Karpas-422 (cell line): ENCODE results near the gene TUBB. TPM values are rescaled to one million over a fixed set of nuclear protein-coding genes. Genes with fewer than 3 reads are reported as not detected.
"Not testable (repeated sequence)": the region's sequence is repeated elsewhere in the genome, so short reads cannot be mapped to it uniquely, and the experiment has no call there.

Experiments
- DNase-seq: peaks from one replicate; pipeline ENCODE4 v3.0.0-alpha.2; 2015
- H2AFZ ChIP-seq: fragments of 200-600 bp; sonication (generic); 2 replicates; pipeline ENCODE4 v1.6.1; 2014; ENCODE audit warnings: antibody characterized with exemption, low read length, mixed read lengths
- H3K27ac ChIP-seq: fragments of 200-600 bp; sonication (generic); 2 replicates; pipeline ENCODE4 v1.5.1; 2014; ENCODE audit warnings: mild to moderate bottlenecking, low read length, moderate library complexity
- H3K27me3 ChIP-seq: fragments of 200-600 bp; sonication (generic); 2 replicates; pipeline ENCODE4 v1.6.1; 2014; ENCODE audit warnings: low read length, mixed read lengths
- H3K36me3 ChIP-seq: fragments of 200-600 bp; sonication (generic); 2 replicates; pipeline ENCODE4 v1.6.1; 2014; ENCODE audit warnings: low read length, mixed read lengths; ENCODE audit not compliant: insufficient read depth
- H3K4me1 ChIP-seq: fragments of 200-600 bp; sonication (generic); 2 replicates; pipeline ENCODE4 v1.6.1; 2014; ENCODE audit warnings: mild to moderate bottlenecking, low read length, mixed read lengths
- H3K4me2 ChIP-seq: fragments of 200-600 bp; sonication (generic); 2 replicates; pipeline ENCODE4 v1.6.1; 2014; ENCODE audit warnings: low read length, low read depth, mild to moderate bottlenecking; ENCODE audit not compliant: poor library complexity, severe bottlenecking
- H3K4me3 ChIP-seq: fragments of 200-600 bp; sonication (generic); 2 replicates; pipeline ENCODE4 v1.5.1; 2014; ENCODE audit warnings: mild to moderate bottlenecking, antibody characterized with exemption, low read length, mixed read lengths
- H3K79me2 ChIP-seq: fragments of 200-600 bp; sonication (generic); 2 replicates; pipeline ENCODE4 v1.6.1; 2014; ENCODE audit warnings: mild to moderate bottlenecking, low read length, mixed read lengths
- H3K9ac ChIP-seq: fragments of 200-600 bp; sonication (generic); 2 replicates; pipeline ENCODE4 v1.6.0; 2014; ENCODE audit warnings: low read length
- H3K9me2 ChIP-seq: fragments of 200-600 bp; sonication (generic), shearing (Covaris generic); replicated peaks from 2 replicates; pipeline ENCODE4 v1.6.0; 2014; ENCODE audit warnings: mild to moderate bottlenecking, low read length, moderate library complexity; ENCODE audit not compliant: insufficient read depth
- H3K9me3 ChIP-seq: fragments of 300-700, 200-600 bp; sonication (generic); 2 replicates; pipeline ENCODE4 v1.6.1; 2014; ENCODE audit warnings: low read length, mixed read lengths
- H4K20me1 ChIP-seq: fragments of 200-600 bp; sonication (generic); 2 replicates; pipeline ENCODE4 v1.6.1; 2014; ENCODE audit warnings: mild to moderate bottlenecking, antibody characterized with exemption, low read length, low read depth; ENCODE audit not compliant: insufficient read depth
- total RNA-seq: library from RNA; depleted of rRNA; stranded (reverse); fragments of >200 nt; shearing (Covaris generic); gene quantifications from 2 replicates; pipeline ENCODE4 v1.2.3, GENCODE V29; 2014; ENCODE audit warnings: low replicate concordance

The TUBB gene
- total RNA-seq, 1 experiment from 2014 or later: 427 TPM

DNA sequence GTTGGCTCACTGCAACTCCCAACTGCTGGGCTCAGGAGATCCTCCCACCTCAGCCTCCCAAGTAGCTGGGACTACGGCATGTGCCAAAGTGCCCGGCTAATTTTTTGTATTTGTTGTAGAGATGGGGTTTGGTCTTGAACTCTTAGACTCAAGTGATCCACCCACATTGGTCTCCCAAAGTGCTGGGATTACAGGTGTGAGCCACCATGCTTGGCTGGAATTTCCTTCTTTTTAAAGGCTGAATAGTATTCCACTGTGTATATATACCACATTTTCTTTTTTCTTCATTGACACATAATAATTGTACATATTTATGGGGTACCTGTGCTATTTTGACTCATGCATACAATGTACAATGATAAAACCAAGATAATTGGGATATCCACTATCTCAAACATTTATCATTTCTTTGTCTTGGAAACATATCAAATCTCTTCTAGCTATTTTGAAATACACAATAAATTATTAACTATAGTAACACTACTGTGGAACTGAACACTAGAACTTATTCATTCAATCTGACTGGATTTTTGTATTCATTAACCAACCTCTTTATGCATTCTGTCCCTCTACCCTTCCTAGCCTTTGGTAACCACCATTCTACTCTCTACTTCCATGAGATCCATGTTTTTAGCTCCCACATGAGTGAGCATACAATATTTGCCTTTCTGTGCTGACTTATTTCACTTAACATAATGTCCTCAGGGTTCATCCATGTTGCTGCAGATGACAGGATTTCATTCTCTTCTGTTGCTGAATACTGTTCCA lies 10.9 kb upstream of the TUBB start:
- Histone ChIP-seq H2AFZ (no peak overlapping the region), H3K4me3 (no peak overlapping the region), H3K4me1 (no peaks in the 10 kb centered on the region), H3K79me2 (no peaks in the 10 kb centered on the region), H4K20me1 (no peaks in the 10 kb centered on the region), H3K4me2 (no peak overlapping the region), H3K9ac (no peak overlapping the region), H3K27me3 (no peaks in the 10 kb centered on the region), H3K9me2 (no peaks in the 10 kb centered on the region), H3K36me3 (peaks cover 10% of the 10 kb centered on the region), H3K9me3 (no peaks in the 10 kb centered on the region), H3K27ac (no peak overlapping the region)
- peak; percentile 20 for DNase-seq

DNA sequence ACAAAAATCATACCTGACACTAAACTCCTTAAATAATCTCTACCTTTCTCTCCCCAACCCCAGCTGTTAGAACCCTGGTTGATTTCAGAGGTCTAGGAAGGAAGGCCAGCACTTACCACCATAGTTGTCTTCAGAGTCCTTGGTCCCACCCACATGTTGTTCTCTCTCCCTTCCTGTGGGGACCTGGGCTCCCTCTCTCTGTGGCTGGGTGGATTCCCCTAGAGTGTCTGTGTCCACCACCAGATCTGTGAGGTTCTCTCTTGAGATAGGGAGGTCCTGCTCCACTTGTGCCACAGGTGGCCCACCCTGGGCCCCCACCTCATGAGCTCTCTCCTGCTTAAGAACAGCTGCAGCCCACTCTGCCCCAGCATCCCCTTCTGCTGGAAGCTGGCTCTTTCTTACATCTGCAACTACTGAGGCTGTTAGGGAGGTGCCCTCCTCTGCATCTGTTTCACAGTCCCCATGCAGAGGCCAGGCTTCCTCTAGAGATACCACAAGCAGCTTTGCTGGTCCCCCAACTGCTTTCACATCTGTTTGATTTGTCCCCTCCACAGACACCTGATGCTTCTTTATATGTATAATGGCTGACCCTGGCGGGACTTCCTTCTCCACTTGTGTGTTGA lies 8.3 kb upstream of the TUBB start:
- peaks cover 11% of the 10 kb centered on the region for H3K4me1 ChIP-seq
- H3K4me3 ChIP-seq: no peak overlapping the region
- H2AFZ ChIP-seq: no peak overlapping the region
- H3K27me3 ChIP-seq: no peaks in the 10 kb centered on the region
- no peak overlapping the region for H3K9ac ChIP-seq
- no peaks in the 10 kb centered on the region for H4K20me1 ChIP-seq
- peaks cover 11% of the 10 kb centered on the region for H3K79me2 ChIP-seq
- H3K9me2 ChIP-seq: no peaks in the 10 kb centered on the region
- H3K4me2 ChIP-seq: no peak overlapping the region
- no peak overlapping the region for H3K27ac ChIP-seq
- peaks cover 14% of the 10 kb centered on the region for H3K36me3 ChIP-seq
- peak; percentile 28 for DNase-seq
- no peaks in the 10 kb centered on the region for H3K9me3 ChIP-seq

GRCh38 chr6:30712441-30712945 lies 7.7 kb upstream of the TUBB start:
- Histone ChIP-seq H3K9ac (no peak overlapping the region), H2AFZ (no peak overlapping the region), H3K4me2 (no peak overlapping the region), H3K9me3 (no peaks in the 10 kb centered on the region), H3K79me2 (peaks cover 12% of the 10 kb centered on the region), H3K4me1 (peaks cover 11% of the 10 kb centered on the region), H3K4me3 (no peak overlapping the region), H3K27ac (no peak overlapping the region), H3K36me3 (peaks cover 14% of the 10 kb centered on the region), H4K20me1 (no peaks in the 10 kb centered on the region), H3K9me2 (no peaks in the 10 kb centered on the region), H3K27me3 (no peaks in the 10 kb centered on the region)
- peak; percentile 37 for DNase-seq

GRCh38 chr6:30714263-30714662 lies 5.9 kb upstream of the TUBB start:
- peak; percentile 34 for DNase-seq
- peaks cover 20% of the 10 kb centered on the region for H3K4me1 ChIP-seq

DNA sequence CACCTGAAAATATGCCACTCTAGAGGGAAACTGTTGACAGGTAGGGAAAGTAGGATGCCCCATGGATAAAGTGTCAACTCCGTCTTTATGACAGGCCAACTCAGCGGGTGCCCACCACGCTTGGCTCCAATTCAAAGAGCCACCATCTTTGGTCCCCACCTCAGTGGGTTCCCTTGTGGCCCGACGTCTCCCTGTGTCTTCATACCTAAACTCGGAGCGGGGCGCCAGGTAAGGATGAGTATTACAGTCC lies 3.3 kb upstream of the TUBB start:
- no peak overlapping the region; the same call in 1 of the 2 replicates for H2AFZ ChIP-seq
- no peaks in the 10 kb centered on the region for H3K27me3 ChIP-seq

More at GRCh38 chr6:30714263-30714662, 5.9 kb upstream of the TUBB start:
- Histone ChIP-seq H4K20me1 (no peaks in the 10 kb centered on the region), H3K36me3 (peaks cover 14% of the 10 kb centered on the region), H3K4me2 (no peak overlapping the region), H3K9ac (no peak overlapping the region), H3K79me2 (peaks cover 27% of the 10 kb centered on the region), H3K27ac (no peak overlapping the region), H3K9me3 (no peaks in the 10 kb centered on the region), H3K9me2 (no peaks in the 10 kb centered on the region), H2AFZ (no peak overlapping the region), H3K27me3 (no peaks in the 10 kb centered on the region), H3K4me3 (no peak overlapping the region)

GRCh38 chr6:30717129-30717844 lies 2.9 kb upstream of the TUBB start, which contains the start of gene MDC1:
Gene MDC1, minus strand, starts transcription at chr6:30717281. Its CDS starts 2,106 bp downstream, at chr6:30715175.
- Histone ChIP-seq H3K9me2 (no peaks in the 10 kb centered on the region), H4K20me1 (peaks cover 9% of the 10 kb centered on the region), H3K27me3 (no peaks in the 10 kb centered on the region), H2AFZ (no peak within 1 kb of the TSS; the same call in 1 of the 2 replicates), H3K27ac (peak within 1 kb of the TSS; percentile 99), H3K36me3 (peaks cover 16% of the 10 kb centered on the region), H3K4me3 (peak within 1 kb of the TSS; percentile 98), H3K9ac (peak within 1 kb of the TSS; percentile 89), H3K79me2 (peaks cover 48% of the 10 kb centered on the region), H3K4me1 (peaks cover 33% of the 10 kb centered on the region), H3K9me3 (no peaks in the 10 kb centered on the region), H3K4me2 (peak within 1 kb of the TSS; percentile 98)
- peak; percentile 100 for DNase-seq

More for the DNA sequence above, 3.3 kb upstream of the TUBB start:
- peaks cover 28% of the 10 kb centered on the region for H3K4me1 ChIP-seq
- no peak for DNase-seq
- peaks cover 43% of the 10 kb centered on the region for H3K79me2 ChIP-seq
- peaks cover 4% of the 10 kb centered on the region for H4K20me1 ChIP-seq
- no peaks in the 10 kb centered on the region for H3K9me2 ChIP-seq
- peaks cover 14% of the 10 kb centered on the region for H3K36me3 ChIP-seq
- peak overlapping the region; percentile 98 for H3K4me2 ChIP-seq
- H3K9me3 ChIP-seq: no peaks in the 10 kb centered on the region
- peak overlapping the region; percentile 89 for H3K4me3 ChIP-seq
- peak overlapping the region; percentile 89 for H3K27ac ChIP-seq
- peak overlapping the region; percentile 87 for H3K9ac ChIP-seq

- Histone ChIP-seq H4K20me1 (peaks cover 17% of the 10 kb centered on the region), H3K27ac (peak overlapping the region; percentile 99), H3K36me3 (peaks cover 18% of the 10 kb centered on the region), H3K9ac (peak overlapping the region; percentile 89), H3K4me3 (peak overlapping the region; percentile 98), H3K4me2 (peak overlapping the region; percentile 95), H3K4me1 (peaks cover 41% of the 10 kb centered on the region), H3K79me2 (peaks cover 56% of the 10 kb centered on the region)
- not testable (repeated sequence) for H3K9me3 ChIP-seq, H2AFZ ChIP-seq, H3K9me2 ChIP-seq, H3K27me3 ChIP-seq
- peak; percentile 59 for DNase-seq
These were observed 2.1 kb upstream of the TUBB start for GRCh38 chr6:30717845-30718720.
